ENCODE data around the gene NATD1.
A peak's percentile ranks its signal among the peaks of the same experiment; 100 is the strongest.

The NATD1 gene

GRCh38 chr17:21275047-21275578 is 21.9 kb upstream of the NATD1 start:
- no peak for DNase-seq

GRCh38 chr17:21272881-21273792 is 19.9 kb upstream of the NATD1 start:
- peak; percentile 93 for DNase-seq

- no peak for DNase-seq
These were observed 19.0 kb upstream of the NATD1 start for GRCh38 chr17:21272250-21272649.

GRCh38 chr17:21271454-21272183 is 18.4 kb upstream of the NATD1 start:
- DNase-seq: no peak

- no peak for DNase-seq
These were observed 16.2 kb upstream of the NATD1 start for GRCh38 chr17:21269394-21269793.

GRCh38 chr17:21268596-21269188 is 15.5 kb upstream of the NATD1 start:
- DNase-seq: no peak

- no peak for DNase-seq
These were observed 10.2 kb upstream of the NATD1 start for GRCh38 chr17:21263376-21263775.

GRCh38 chr17:21262259-21262993 is 9.2 kb upstream of the NATD1 start:
- DNase-seq: no peak

- no peak for DNase-seq
These were observed 5.4 kb upstream of the NATD1 start for GRCh38 chr17:21258593-21258992.

- DNase-seq: no peak
These were observed 634 bp upstream of the NATD1 start for GRCh38 chr17:21253646-21254441.

- DNase-seq: no peak
These were observed 868 bp downstream of the NATD1 start for GRCh38 chr17:21252289-21252795.

- DNase-seq: no peak
These were observed 1.7 kb downstream of the NATD1 start for GRCh38 chr17:21251337-21252010.

- DNase-seq: no peak
These were observed 2.4 kb downstream of the NATD1 start for GRCh38 chr17:21250854-21251253.

- DNase-seq: no peak
These were observed 3.1 kb downstream of the NATD1 start for GRCh38 chr17:21249920-21250703.

- no peak for DNase-seq
These were observed 4.0 kb downstream of the NATD1 start for GRCh38 chr17:21249086-21249795.

GRCh38 chr17:21248500-21248899 is 4.7 kb downstream of the NATD1 start:
- peak; percentile 22 for DNase-seq

- DNase-seq: no peak
These were observed 5.5 kb downstream of the NATD1 start for GRCh38 chr17:21247552-21248258.

- DNase-seq: no peak
These were observed 6.5 kb downstream of the NATD1 start for GRCh38 chr17:21246698-21247097.

- DNase-seq: no peak
These were observed 7.5 kb downstream of the NATD1 start for GRCh38 chr17:21245639-21246084.
